Upper lobe of right lung (tissue), 1 donor: ENCODE results near the gene RGS19. TPM values are rescaled to one million over a fixed set of nuclear protein-coding genes. Genes with fewer than 3 reads are reported as not detected.
A peak's percentile ranks its signal among the peaks of the same experiment; 100 is the strongest.

ENCODE experiments used
- ATAC-seq: fragments of 200-7000 bp; cut with Tn5 transposase; one replicate; pipeline ENCODE4 v1.9.1; 2020; ENCODE audit warnings: mild to moderate bottlenecking, moderate library complexity
- DNase-seq: peaks from one replicate; pipeline ENCODE4 v3.0.0-alpha.2; 2020
- H3K27ac ChIP-seq: fragments of 200-600 bp; one replicate; pipeline ENCODE4 v1.8.0; 2022
- H3K27me3 ChIP-seq: fragments of 200-600 bp; one replicate; pipeline ENCODE4 v1.8.0; 2022; ENCODE audit warnings: mild to moderate bottlenecking
- H3K36me3 ChIP-seq: fragments of 200-600 bp; one replicate; pipeline ENCODE4 v1.8.0; 2022
- H3K4me1 ChIP-seq: fragments of 200-600 bp; one replicate; pipeline ENCODE4 v1.8.0; 2022
- H3K4me3 ChIP-seq: fragments of 200-600 bp; one replicate; pipeline ENCODE4 v1.8.0; 2022; ENCODE audit warnings: mild to moderate bottlenecking
- H3K9me3 ChIP-seq: fragments of 200-600 bp; one replicate; pipeline ENCODE4 v1.8.0; 2022
- intact Hi-C: fragments of 100-400 bp; cut with DNase I; formaldehyde crosslinking; loops from one replicate; pipeline ENCODE4 v1.11.0; 2022
- total RNA-seq: library from RNA; stranded (reverse); fragmentation: NEBNext Ultra II Directional; extraction: Animal tissue kit (Norgen Biotek cat#: 25700); gene quantifications from one replicate; pipeline ENCODE4 v1.2.1, GENCODE V29; 2021
- TF ChIP-seq, protein P1 (sequence below): fragments of 200-600 bp; IDR thresholded peaks from one replicate; pipeline ENCODE4 v1.8.0; 2022; ENCODE audit warnings: antibody characterized with exemption
- donor health status: DM: no; HTN: yes; CAD: no; lungs with severe emphysema.

RGS19 gene
- total RNA-seq, 1 donor from 2014 or later: 40.8 TPM

- intact Hi-C loops: no loop called here
- peaks cover 14% of the 10 kb centered on the region for H3K4me1 ChIP-seq
- H3K4me3 ChIP-seq: no peak overlapping the region
- H3K9me3 ChIP-seq: no peaks in the 10 kb centered on the region
- H3K27me3 ChIP-seq: peaks cover 25% of the 10 kb centered on the region
- H3K27ac ChIP-seq: peak overlapping the region; percentile 75
- no peaks in the 10 kb centered on the region for H3K36me3 ChIP-seq
- DNase-seq (no peak), ATAC-seq (no peak)
- TF ChIP-seq, protein P1, sequence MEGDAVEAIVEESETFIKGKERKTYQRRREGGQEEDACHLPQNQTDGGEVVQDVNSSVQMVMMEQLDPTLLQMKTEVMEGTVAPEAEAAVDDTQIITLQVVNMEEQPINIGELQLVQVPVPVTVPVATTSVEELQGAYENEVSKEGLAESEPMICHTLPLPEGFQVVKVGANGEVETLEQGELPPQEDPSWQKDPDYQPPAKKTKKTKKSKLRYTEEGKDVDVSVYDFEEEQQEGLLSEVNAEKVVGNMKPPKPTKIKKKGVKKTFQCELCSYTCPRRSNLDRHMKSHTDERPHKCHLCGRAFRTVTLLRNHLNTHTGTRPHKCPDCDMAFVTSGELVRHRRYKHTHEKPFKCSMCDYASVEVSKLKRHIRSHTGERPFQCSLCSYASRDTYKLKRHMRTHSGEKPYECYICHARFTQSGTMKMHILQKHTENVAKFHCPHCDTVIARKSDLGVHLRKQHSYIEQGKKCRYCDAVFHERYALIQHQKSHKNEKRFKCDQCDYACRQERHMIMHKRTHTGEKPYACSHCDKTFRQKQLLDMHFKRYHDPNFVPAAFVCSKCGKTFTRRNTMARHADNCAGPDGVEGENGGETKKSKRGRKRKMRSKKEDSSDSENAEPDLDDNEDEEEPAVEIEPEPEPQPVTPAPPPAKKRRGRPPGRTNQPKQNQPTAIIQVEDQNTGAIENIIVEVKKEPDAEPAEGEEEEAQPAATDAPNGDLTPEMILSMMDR: no peak
These were observed 23.9 kb downstream of the RGS19 start for GRCh38 chr20:64055396-64055892.

GRCh38 chr20:64053841-64054661 is 25.3 kb downstream of the RGS19 start:
- intact Hi-C loops: no loop called here
- Histone ChIP-seq H3K4me3 (peak overlapping the region; percentile 14), H3K27me3 (peaks cover 35% of the 10 kb centered on the region), H3K9me3 (no peaks in the 10 kb centered on the region), H3K4me1 (peaks cover 20% of the 10 kb centered on the region), H3K27ac (peak overlapping the region; percentile 76), H3K36me3 (no peaks in the 10 kb centered on the region)
- TF ChIP-seq, protein P1: no peak
- DNase-seq (no peak), ATAC-seq (peak; percentile 37)

DNA sequence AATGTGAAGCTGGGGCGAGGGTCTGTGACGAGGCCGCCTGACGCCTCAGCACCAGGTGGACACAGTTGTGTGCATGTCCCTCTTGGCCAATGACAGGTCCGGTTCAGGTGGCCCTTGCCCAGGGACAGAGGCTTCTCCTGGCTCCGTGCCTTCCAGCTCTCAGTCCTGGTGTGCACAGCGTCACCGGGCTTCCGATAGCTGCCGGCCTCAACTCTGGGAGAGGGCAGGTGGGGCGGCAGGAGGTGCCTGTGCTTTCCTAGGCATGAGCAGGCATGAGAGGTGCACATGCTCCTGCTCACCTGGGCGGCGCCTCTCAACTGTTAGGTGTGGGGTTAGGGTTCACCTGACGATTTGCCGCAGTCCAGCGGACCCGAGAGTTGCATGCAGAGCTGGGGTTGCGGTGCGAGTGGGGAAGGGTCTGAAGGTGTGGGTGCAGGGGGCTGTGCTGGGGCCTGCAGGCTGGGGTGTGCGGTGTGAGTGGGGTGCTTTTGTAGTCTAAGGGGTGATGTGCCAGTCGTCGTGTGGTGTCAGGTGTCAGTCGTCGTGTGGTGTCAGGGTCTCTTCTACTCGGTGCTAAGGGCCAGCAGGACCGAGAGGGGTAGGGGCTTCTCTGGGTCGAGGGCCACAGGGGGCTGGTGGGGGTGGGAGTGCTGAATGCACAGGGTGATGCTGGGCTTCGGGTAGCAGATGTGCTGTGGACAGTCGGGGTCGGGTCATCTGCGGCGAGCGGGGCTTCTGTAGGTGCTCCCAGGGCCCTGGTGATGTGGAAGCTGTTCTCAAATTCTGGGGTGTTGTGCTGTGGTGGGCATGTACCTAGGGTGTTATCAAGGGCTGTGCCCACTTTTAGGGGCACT is 26.1 kb downstream of the RGS19 start:
- TF ChIP-seq, protein P1: no peak
- peaks cover 19% of the 10 kb centered on the region for H3K4me1 ChIP-seq
- no peak overlapping the region for H3K4me3 ChIP-seq
- DNase-seq: no peak
- intact Hi-C loops: no loop called here
- H3K36me3 ChIP-seq: no peaks in the 10 kb centered on the region
- ATAC-seq: no peak
- peaks cover 39% of the 10 kb centered on the region for H3K27me3 ChIP-seq
- peak overlapping the region; percentile 76 for H3K27ac ChIP-seq
- H3K9me3 ChIP-seq: no peaks in the 10 kb centered on the region

DNA sequence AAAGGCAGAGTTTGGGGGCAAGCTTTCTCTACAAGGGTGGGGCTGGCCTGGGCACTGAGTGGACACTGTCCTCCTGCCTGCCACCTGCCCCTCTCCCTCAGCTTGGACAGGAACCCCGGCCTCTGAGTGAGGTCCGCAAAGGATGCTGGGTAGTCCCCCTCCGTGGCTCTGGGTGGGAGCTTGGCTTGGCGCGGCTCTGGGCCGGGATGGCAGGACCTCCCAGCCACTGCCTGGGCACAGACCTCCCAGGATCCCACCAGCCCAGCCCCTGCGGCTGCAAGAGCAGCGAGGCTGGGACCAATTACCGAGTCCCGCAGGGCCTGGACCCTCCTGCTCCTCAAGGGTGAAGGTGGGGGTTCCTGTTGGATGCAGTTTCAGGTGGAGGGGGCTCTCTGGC is 27.0 kb downstream of the RGS19 start:
- H3K9me3 ChIP-seq: no peaks in the 10 kb centered on the region
- TF ChIP-seq, protein P1: no peak
- H3K27me3 ChIP-seq: peaks cover 47% of the 10 kb centered on the region
- H3K36me3 ChIP-seq: no peaks in the 10 kb centered on the region
- H3K4me3 ChIP-seq: no peak overlapping the region
- ATAC-seq: no peak
- intact Hi-C loops: no loop called here
- peaks cover 15% of the 10 kb centered on the region for H3K4me1 ChIP-seq
- DNase-seq: no peak
- peak overlapping the region; percentile 76 for H3K27ac ChIP-seq

GRCh38 chr20:64051561-64052325 is 27.6 kb downstream of the RGS19 start:
- peaks cover 15% of the 10 kb centered on the region for H3K4me1 ChIP-seq
- H3K27ac ChIP-seq: peak overlapping the region; percentile 76
- no peaks in the 10 kb centered on the region for H3K9me3 ChIP-seq
- DNase-seq (peak; percentile 77), ATAC-seq (peak; percentile 47)
- H3K27me3 ChIP-seq: peaks cover 49% of the 10 kb centered on the region
- TF ChIP-seq, protein P1: no peak
- intact Hi-C loops: no loop called here
- H3K36me3 ChIP-seq: no peaks in the 10 kb centered on the region
- no peak overlapping the region for H3K4me3 ChIP-seq
